Natural killer cell (primary cell): Measurements from ENCODE around the gene RBM20. TPM values are rescaled to one million over a fixed set of nuclear protein-coding genes. Genes with fewer than 3 reads are reported as not detected.

Experiments used
- ATAC-seq, 3 donors: fragments of 150-1000 bp in 2 of 3; fragments of 200-7000 bp in 1 of 3; cut with Tn5 transposase; 1 replicate in 1 of 3; 2 replicates in 2 of 3; pipeline ENCODE4 v1.10.0; 2021; ENCODE audit warnings: mild to moderate bottlenecking in 2 of 3, moderate library complexity in 2 of 3
- DNase-seq, 2 donors: peaks; one replicate each; pipeline versions ENCODE4 v3.0.0 to v3.0.0-alpha.2; 2013 to 2021; ENCODE audit warnings: mixed read lengths in 1 of 2
- H3K27ac ChIP-seq: one replicate; pipeline ENCODE4 v1.5.1; 2013; ENCODE audit warnings: mild to moderate bottlenecking, low read length
- H3K27me3 ChIP-seq: one replicate; pipeline ENCODE4 v1.6.1; 2013; ENCODE audit warnings: low read length; ENCODE audit not compliant: control insufficient read depth, insufficient read depth
- H3K36me3 ChIP-seq: one replicate; pipeline ENCODE4 v1.6.1; 2013; ENCODE audit warnings: low read length; ENCODE audit not compliant: control insufficient read depth, insufficient read depth
- H3K4me1 ChIP-seq: one replicate; pipeline ENCODE4 v1.6.1; 2013; ENCODE audit warnings: low read length; ENCODE audit not compliant: control insufficient read depth, insufficient read depth
- H3K4me3 ChIP-seq: one replicate; pipeline ENCODE4 v1.5.1; 2013; ENCODE audit warnings: low read length
- H3K9me3 ChIP-seq: one replicate; pipeline ENCODE4 v1.6.1; 2013; ENCODE audit warnings: low read length; ENCODE audit not compliant: control insufficient read depth, insufficient read depth
- H3K27ac Mint-ChIP-seq, 2 donors: one replicate each; pipeline ENCODE4 v1.8.0; 2022; ENCODE audit warnings: mild to moderate bottlenecking in 2 of 2, mixed read lengths in 2 of 2, moderate library complexity in 1 of 2
- H3K27me3 Mint-ChIP-seq, 2 donors: one replicate each; pipeline ENCODE4 v1.8.0; 2022; ENCODE audit warnings: low read depth in 2 of 2, mixed read lengths in 2 of 2
- H3K36me3 Mint-ChIP-seq: one replicate; pipeline ENCODE4 v1.8.0; 2022; ENCODE audit warnings: mixed read lengths
- H3K4me1 Mint-ChIP-seq, 2 donors: one replicate each; pipeline ENCODE4 v1.8.0; 2022; ENCODE audit warnings: mixed read lengths in 2 of 2
- H3K4me3 Mint-ChIP-seq: one replicate; pipeline ENCODE4 v1.8.0; 2022; ENCODE audit warnings: mild to moderate bottlenecking, moderate library complexity, mixed read lengths
- H3K9me3 Mint-ChIP-seq, 2 donors: one replicate each; pipeline ENCODE4 v1.8.0; 2022; ENCODE audit warnings: mixed read lengths in 2 of 2
- WGBS: methylation state at CpG from one replicate; pipeline ENCODE4 v1.1.7; 2013; ENCODE audit warnings: missing lambda C conversion rate; ENCODE audit not compliant: insufficient coverage; 5-methylcytosine and 5-hydroxymethylcytosine counted together
- intact Hi-C: fragments of 100-400 bp; cut with micrococcal nuclease; formaldehyde crosslinking; loops from one replicate; pipeline ENCODE4 v1.14.2; 2022
- total RNA-seq, 4 donors: library from RNA; stranded (reverse); fragments of 120-200 nt in 1 of 4; gene quantifications; one replicate each; pipeline versions ENCODE4 v1.2.3 to v1.2.4, GENCODE V29; 2013 to 2022
- TF ChIP-seq, protein P1 (sequence below): fragments of 200-600 bp; IDR thresholded peaks from one replicate; pipeline ENCODE4 v1.8.0; 2022; ENCODE audit warnings: antibody characterized with exemption

Gene RBM20
- total RNA-seq, 3 donors from 2014 or later (not counting 1 experiment from before 2014, with no cell fraction given) = 0.35 TPM; not detected in 2

DNA sequence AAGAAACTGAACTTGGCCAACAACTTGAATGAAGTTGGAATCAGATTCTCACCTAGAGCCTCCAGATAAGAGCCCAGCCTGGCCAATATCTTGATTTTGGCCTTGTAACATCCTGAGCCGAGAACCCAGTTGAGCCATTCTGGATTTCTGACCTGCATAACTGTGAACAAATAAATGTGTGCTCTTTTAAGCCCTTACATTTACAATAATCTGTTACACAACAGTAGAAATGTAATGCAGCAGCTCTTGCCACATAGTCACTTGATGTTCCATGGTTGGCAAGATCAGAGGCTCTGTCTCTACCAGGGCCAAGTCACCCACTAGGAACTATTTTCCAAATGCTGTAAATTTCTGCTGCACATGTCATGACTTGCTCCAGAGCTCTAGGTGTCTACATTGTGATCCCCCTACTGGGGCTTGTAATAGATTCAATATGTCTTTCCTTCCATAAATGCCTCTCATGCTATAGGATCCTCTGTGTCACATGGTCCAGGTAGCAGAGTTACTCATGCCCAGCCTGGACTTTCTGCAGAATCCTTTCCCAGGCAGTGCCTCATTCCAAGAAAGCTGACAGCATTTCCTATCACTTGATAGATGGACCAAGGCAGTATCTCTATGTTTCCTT, 11.4 kb upstream of the RBM20 start:
- TF ChIP-seq, protein P1, sequence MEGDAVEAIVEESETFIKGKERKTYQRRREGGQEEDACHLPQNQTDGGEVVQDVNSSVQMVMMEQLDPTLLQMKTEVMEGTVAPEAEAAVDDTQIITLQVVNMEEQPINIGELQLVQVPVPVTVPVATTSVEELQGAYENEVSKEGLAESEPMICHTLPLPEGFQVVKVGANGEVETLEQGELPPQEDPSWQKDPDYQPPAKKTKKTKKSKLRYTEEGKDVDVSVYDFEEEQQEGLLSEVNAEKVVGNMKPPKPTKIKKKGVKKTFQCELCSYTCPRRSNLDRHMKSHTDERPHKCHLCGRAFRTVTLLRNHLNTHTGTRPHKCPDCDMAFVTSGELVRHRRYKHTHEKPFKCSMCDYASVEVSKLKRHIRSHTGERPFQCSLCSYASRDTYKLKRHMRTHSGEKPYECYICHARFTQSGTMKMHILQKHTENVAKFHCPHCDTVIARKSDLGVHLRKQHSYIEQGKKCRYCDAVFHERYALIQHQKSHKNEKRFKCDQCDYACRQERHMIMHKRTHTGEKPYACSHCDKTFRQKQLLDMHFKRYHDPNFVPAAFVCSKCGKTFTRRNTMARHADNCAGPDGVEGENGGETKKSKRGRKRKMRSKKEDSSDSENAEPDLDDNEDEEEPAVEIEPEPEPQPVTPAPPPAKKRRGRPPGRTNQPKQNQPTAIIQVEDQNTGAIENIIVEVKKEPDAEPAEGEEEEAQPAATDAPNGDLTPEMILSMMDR = no peak
- H3K9me3 Mint-ChIP-seq = no peaks in the 10 kb centered on the region
- no peaks in the 10 kb centered on the region for H3K36me3 ChIP-seq
- no peak overlapping the region for H3K4me3 Mint-ChIP-seq
- no peak overlapping the region for H3K4me3 ChIP-seq
- H3K4me1 ChIP-seq = no peaks in the 10 kb centered on the region
- intact Hi-C loops = no loop called here
- DNase-seq (no peak), ATAC-seq (no peak)
- H3K4me1 Mint-ChIP-seq = no peaks in the 10 kb centered on the region
- peaks cover 11 to 39% of the 10 kb centered on the region in 2 donors for H3K27me3 Mint-ChIP-seq
- no peaks in the 10 kb centered on the region for H3K36me3 Mint-ChIP-seq
- H3K27ac ChIP-seq = no peak overlapping the region
- H3K9me3 ChIP-seq = no peaks in the 10 kb centered on the region
- no peaks in the 10 kb centered on the region for H3K27me3 ChIP-seq
- H3K27ac Mint-ChIP-seq = no peak overlapping the region
- WGBS = 96% methylated on average over 1 of the region's 1 CpG

DNA sequence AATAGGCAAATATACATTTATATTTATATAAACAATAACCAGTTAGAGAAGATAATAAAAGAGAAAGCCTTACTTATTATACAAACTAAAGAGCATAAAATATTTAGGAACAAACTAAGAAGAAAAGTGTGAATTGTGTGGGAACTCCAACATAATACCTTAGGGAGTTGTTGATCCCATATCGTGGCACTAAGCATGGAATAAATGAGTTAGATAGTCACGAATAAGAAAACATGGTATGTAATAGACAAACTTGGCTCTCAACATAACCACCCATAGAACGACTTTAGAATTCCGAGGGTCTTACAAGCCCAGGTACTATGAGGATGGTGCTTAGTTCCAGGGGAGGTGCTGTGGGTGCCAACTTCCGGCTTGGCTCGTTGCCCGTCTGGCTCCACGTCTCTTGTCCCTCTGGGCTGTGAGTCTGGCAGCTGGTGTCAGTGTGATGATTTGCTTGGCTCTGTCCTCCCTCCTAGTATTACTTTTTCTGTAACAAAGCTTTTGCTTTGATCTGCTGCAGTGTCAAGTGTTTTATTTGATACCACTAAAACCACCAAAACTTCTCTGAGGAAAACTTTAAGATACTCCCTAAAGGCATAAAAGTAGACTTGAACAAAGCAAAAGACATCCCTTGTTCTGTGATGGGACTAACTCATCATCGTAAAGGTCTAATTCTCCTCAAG, 9.5 kb upstream of the RBM20 start:
- peaks cover 10 to 28% of the 10 kb centered on the region in 2 donors for H3K27me3 Mint-ChIP-seq
- Histone ChIP-seq H3K36me3 (no peaks in the 10 kb centered on the region), H3K4me1 (no peaks in the 10 kb centered on the region), H3K9me3 (no peaks in the 10 kb centered on the region), H3K27me3 (peaks cover 2% of the 10 kb centered on the region), H3K27ac (no peak overlapping the region), H3K4me3 (no peak overlapping the region)
- H3K36me3 Mint-ChIP-seq = no peaks in the 10 kb centered on the region
- TF ChIP-seq, protein P1 = no peak
- no peaks in the 10 kb centered on the region for H3K4me1 Mint-ChIP-seq
- no peaks in the 10 kb centered on the region for H3K9me3 Mint-ChIP-seq
- no peak overlapping the region for H3K27ac Mint-ChIP-seq
- no peak overlapping the region for H3K4me3 Mint-ChIP-seq
- WGBS = 88% methylated on average over 5 of the region's 9 CpGs
- ATAC-seq = no peak
- intact Hi-C loops = no loop called here
- no peak for DNase-seq

DNA sequence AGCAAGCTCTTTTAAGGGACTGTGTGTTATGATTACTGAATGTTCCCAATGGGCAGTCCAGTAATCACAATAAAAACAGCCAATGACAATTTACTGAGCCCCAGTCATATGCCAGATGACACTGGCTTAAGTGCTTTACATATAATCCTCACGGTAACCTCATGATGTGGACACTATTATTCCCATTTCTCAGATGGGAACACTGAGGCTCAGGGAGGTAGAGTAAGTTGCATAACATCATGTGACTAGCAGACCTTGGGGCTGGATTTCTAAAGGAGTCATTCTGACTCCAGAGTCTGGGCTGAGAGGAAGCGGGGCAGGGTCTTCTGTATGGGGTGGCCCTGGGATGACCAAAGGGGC, 7.6 kb upstream of the RBM20 start:
- peaks cover 4% of the 10 kb centered on the region for H3K4me1 ChIP-seq
- H3K27me3 Mint-ChIP-seq = peaks cover 9 to 40% of the 10 kb centered on the region in 2 donors

More for the DNA sequence above, 7.6 kb upstream of the RBM20 start:
- intact Hi-C loops = no loop called here
- peaks cover 7 to 10% of the 10 kb centered on the region in 2 donors for H3K4me1 Mint-ChIP-seq
- H3K36me3 ChIP-seq = no peaks in the 10 kb centered on the region
- TF ChIP-seq, protein P1 = no peak
- H3K27me3 ChIP-seq = peaks cover 5% of the 10 kb centered on the region
- no peak overlapping the region for H3K27ac ChIP-seq
- H3K9me3 Mint-ChIP-seq = no peaks in the 10 kb centered on the region
- DNase-seq (no peak), ATAC-seq (no peak)
- WGBS = 98% methylated on average over 2 of the region's 2 CpGs
- no peak overlapping the region for H3K4me3 Mint-ChIP-seq
- H3K36me3 Mint-ChIP-seq = no peaks in the 10 kb centered on the region
- H3K27ac Mint-ChIP-seq = no peak overlapping the region
- no peak overlapping the region for H3K4me3 ChIP-seq
- H3K9me3 ChIP-seq = no peaks in the 10 kb centered on the region
